HEK293 (cell line): ENCODE data around the gene THY1.

ENCODE experiments used
- CTCF ChIA-PET: fragments of 350-600 bp; formaldehyde crosslinking; extraction: SDS; loops from one replicate; lab custom pipeline; 2021; ENCODE audit warnings: antibody characterized with exemption; lab: Yijun Ruan, JAX
- POLR2A ChIA-PET: fragments of 300-600 bp; formaldehyde crosslinking; extraction: SDS; loops from one replicate; lab custom pipeline; 2020; ENCODE audit warnings: antibody characterized with exemption, inconsistent platforms; lab: Yijun Ruan, JAX
- H3K27ac ChIP-seq: fragments of 200-500 bp; sonication (Bioruptor generic); 2 replicates; pipeline ENCODE4 v1.5.1; 2014; ENCODE audit warnings: low read depth, low read length, control low read depth, inconsistent platforms; ENCODE audit errors: extremely low read depth
- H3K36me3 ChIP-seq, 2 experiments: fragments of 200-500 bp in 1 of 2; sonication (Bioruptor generic) in 1 of 2; 1 replicate in 1 of 2; 2 replicates in 1 of 2; pipeline ENCODE4 v1.5.1; 2014 to 2017; ENCODE audit warnings: inconsistent platforms in 2 of 2, low read length in 2 of 2; ENCODE audit not compliant: control insufficient read depth in 2 of 2, insufficient read depth in 1 of 2
- H3K4me1 ChIP-seq: fragments of 200-500 bp; sonication (Bioruptor generic); 2 replicates; pipeline ENCODE4 v1.5.1; 2014; ENCODE audit warnings: mild to moderate bottlenecking, low read length, inconsistent platforms; ENCODE audit not compliant: control insufficient read depth, insufficient read depth
- H3K4me3 ChIP-seq: 2 replicates; pipeline ENCODE4 v1.5.1; 2011; ENCODE audit warnings: low read depth, mild to moderate bottlenecking, control low read depth, low read length, moderate library complexity
- H3K9me3 ChIP-seq: fragments of 200-500 bp; sonication (Bioruptor generic); 2 replicates; pipeline ENCODE4 v1.5.1; 2014; ENCODE audit warnings: low read depth, low read length, inconsistent platforms; ENCODE audit not compliant: control insufficient read depth, insufficient read depth
- BCL11A ChIP-seq: fragments of 450-650 bp; formaldehyde crosslinking; IDR thresholded peaks from 2 replicates; pipeline ENCODE4 v1.5.1; 2016; ENCODE audit warnings: low read depth, missing biosample characterization, missing genetic modification characterization
- KLF10 ChIP-seq: fragments of 450-650 bp; IDR thresholded peaks from 2 replicates; pipeline ENCODE4 v1.5.1; 2018; ENCODE audit warnings: missing biosample characterization, mild to moderate bottlenecking, missing genetic modification characterization
- KLF16 ChIP-seq: fragments of 450-650 bp; formaldehyde crosslinking; IDR thresholded peaks from 2 replicates; pipeline ENCODE4 v1.5.1; 2017; ENCODE audit warnings: missing biosample characterization, missing genetic modification characterization
- MEIS1 ChIP-seq: sonication (generic); formaldehyde crosslinking; IDR thresholded peaks from 2 replicates; pipeline ENCODE4 v1.8.1; 2022; ENCODE audit warnings: missing genetic modification reagents, mild to moderate bottlenecking, borderline replicate concordance
- SCRT1 ChIP-seq: fragments of 450-650 bp; formaldehyde crosslinking; IDR thresholded peaks from 2 replicates; pipeline ENCODE4 v1.5.1; 2016; ENCODE audit warnings: missing biosample characterization, missing genetic modification characterization, borderline replicate concordance
- TRIM28 ChIP-seq: IDR thresholded peaks from 2 replicates; pipeline ENCODE4 v1.6.1; 2011; ENCODE audit warnings: low read length, control low read depth, borderline replicate concordance
- YY2 ChIP-seq: fragments of 450-650 bp; formaldehyde crosslinking; IDR thresholded peaks from 2 replicates; pipeline ENCODE4 v1.5.1; 2016; ENCODE audit warnings: missing biosample characterization, missing genetic modification characterization
- ZBTB1 ChIP-seq: fragments of 450-650 bp; formaldehyde crosslinking; IDR thresholded peaks from 2 replicates; pipeline ENCODE4 v1.5.1; 2016; ENCODE audit warnings: missing biosample characterization, missing genetic modification characterization
- ZBTB48 ChIP-seq: fragments of 450-650 bp; formaldehyde crosslinking; IDR thresholded peaks from 2 replicates; pipeline ENCODE4 v1.5.1; 2016; ENCODE audit warnings: missing biosample characterization, missing genetic modification characterization
- ZBTB8A ChIP-seq: fragments of 450-650 bp; formaldehyde crosslinking; IDR thresholded peaks from 2 replicates; pipeline ENCODE4 v1.5.1; 2016; ENCODE audit warnings: missing biosample characterization, missing genetic modification characterization
- ZFHX2 ChIP-seq: fragments of 450-650 bp; formaldehyde crosslinking; conservative IDR thresholded peaks from 2 replicates; pipeline ENCODE4 v1.5.1; 2016; ENCODE audit warnings: missing biosample characterization, missing genetic modification characterization
- ZNF146 ChIP-seq: fragments of 450-650 bp; formaldehyde crosslinking; IDR thresholded peaks from 2 replicates; pipeline ENCODE4 v1.5.1; 2016; ENCODE audit warnings: missing biosample characterization, missing genetic modification characterization
- ZNF2 ChIP-seq: fragments of 450-650 bp; formaldehyde crosslinking; IDR thresholded peaks from 2 replicates; pipeline ENCODE4 v1.5.1; 2016; ENCODE audit warnings: missing biosample characterization, missing genetic modification characterization
- ZNF23 ChIP-seq: fragments of 450-650 bp; formaldehyde crosslinking; IDR thresholded peaks from 2 replicates; pipeline ENCODE4 v1.5.1; 2016; ENCODE audit warnings: missing biosample characterization, missing genetic modification characterization, borderline replicate concordance
- ZNF248 ChIP-seq: fragments of 450-650 bp; formaldehyde crosslinking; IDR thresholded peaks from 2 replicates; pipeline ENCODE4 v1.5.1; 2017; ENCODE audit warnings: missing biosample characterization, missing genetic modification characterization
- ZNF391 ChIP-seq: fragments of 450-650 bp; formaldehyde crosslinking; IDR thresholded peaks from 2 replicates; pipeline ENCODE4 v1.5.1; 2016; ENCODE audit warnings: low read depth, missing biosample characterization, missing genetic modification characterization, borderline replicate concordance
- ZNF426 ChIP-seq: fragments of 450-650 bp; formaldehyde crosslinking; IDR thresholded peaks from 2 replicates; pipeline ENCODE4 v1.5.1; 2017; ENCODE audit warnings: missing biosample characterization, missing genetic modification characterization, mild to moderate bottlenecking, inconsistent platforms, moderate library complexity
- ZNF501 ChIP-seq: fragments of 450-650 bp; formaldehyde crosslinking; IDR thresholded peaks from 2 replicates; pipeline ENCODE4 v1.5.1; 2016; ENCODE audit warnings: missing biosample characterization, missing genetic modification characterization
- ZNF555 ChIP-seq: fragments of 450-650 bp; formaldehyde crosslinking; conservative IDR thresholded peaks from 2 replicates; pipeline ENCODE4 v1.5.1; 2017; ENCODE audit warnings: missing biosample characterization, mild to moderate bottlenecking, missing genetic modification characterization, inconsistent platforms
- ZNF629 ChIP-seq: fragments of 450-650 bp; formaldehyde crosslinking; IDR thresholded peaks from 2 replicates; pipeline ENCODE4 v1.5.1; 2017; ENCODE audit warnings: missing biosample characterization, missing genetic modification characterization
- ZNF701 ChIP-seq: fragments of 450-650 bp; formaldehyde crosslinking; IDR thresholded peaks from 2 replicates; pipeline ENCODE4 v1.5.1; 2016; ENCODE audit warnings: missing biosample characterization, missing genetic modification characterization
- ZNF777 ChIP-seq: fragments of 450-650 bp; formaldehyde crosslinking; IDR thresholded peaks from 2 replicates; pipeline ENCODE4 v1.5.1; 2017; ENCODE audit warnings: missing biosample characterization, missing genetic modification characterization, borderline replicate concordance
- ZSCAN16 ChIP-seq: fragments of 450-650 bp; formaldehyde crosslinking; IDR thresholded peaks from 2 replicates; pipeline ENCODE4 v1.5.1; 2016; ENCODE audit warnings: missing biosample characterization, missing genetic modification characterization
- TF ChIP-seq, protein P1 (sequence below): fragments of 450-650 bp; formaldehyde crosslinking; IDR thresholded peaks from 2 replicates; pipeline ENCODE4 v1.5.1; 2016; ENCODE audit warnings: missing biosample characterization, missing genetic modification characterization
- TF ChIP-seq, protein P2 (sequence below): fragments of 450-650 bp; IDR thresholded peaks from 2 replicates; pipeline ENCODE4 v1.5.1; 2018; ENCODE audit warnings: missing biosample characterization, missing genetic modification characterization
- TF ChIP-seq, protein P3 (sequence below): fragments of 450-650 bp; formaldehyde crosslinking; IDR thresholded peaks from 2 replicates; pipeline ENCODE4 v1.5.1; 2016; ENCODE audit warnings: missing biosample characterization, missing genetic modification characterization

The THY1 gene

DNA sequence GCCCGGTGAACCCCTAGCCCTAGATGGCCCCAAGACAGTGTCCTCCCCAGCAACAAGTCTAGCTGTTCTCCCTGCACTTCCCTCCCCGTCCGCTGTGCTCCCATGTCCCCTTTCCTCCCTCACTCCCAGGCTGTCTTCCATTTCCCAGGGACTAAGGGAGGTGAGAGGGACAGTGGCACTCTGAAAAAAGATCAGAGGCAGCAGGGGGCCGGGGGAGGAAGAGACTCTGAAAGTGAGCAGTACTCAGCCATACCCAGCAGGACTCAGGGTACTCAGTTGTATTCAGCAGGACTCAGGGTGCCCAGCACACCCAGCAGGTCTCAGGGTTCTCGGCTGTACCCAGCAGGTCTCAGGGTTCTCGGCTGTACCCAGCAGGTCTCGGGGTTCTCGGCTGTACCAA lies 48.4 kb upstream of the THY1 start:
- no peak overlapping the region for H3K27ac ChIP-seq
- POLR2A ChIA-PET: no interaction called here
- H3K9me3 ChIP-seq: no peaks in the 10 kb centered on the region
- TF ChIP-seq KLF16 (tag by site-specific recombination) (no peak), ZNF777 (tag by site-specific recombination) (no peak), ZBTB8A (tag by site-specific recombination) (no peak), SCRT1 (tag by site-specific recombination) (no peak), ZNF23 (no peak), ZNF146 (no peak), BCL11A (tag by site-specific recombination) (no peak), TRIM28 (no peak)
- TF ChIP-seq, protein P1, sequence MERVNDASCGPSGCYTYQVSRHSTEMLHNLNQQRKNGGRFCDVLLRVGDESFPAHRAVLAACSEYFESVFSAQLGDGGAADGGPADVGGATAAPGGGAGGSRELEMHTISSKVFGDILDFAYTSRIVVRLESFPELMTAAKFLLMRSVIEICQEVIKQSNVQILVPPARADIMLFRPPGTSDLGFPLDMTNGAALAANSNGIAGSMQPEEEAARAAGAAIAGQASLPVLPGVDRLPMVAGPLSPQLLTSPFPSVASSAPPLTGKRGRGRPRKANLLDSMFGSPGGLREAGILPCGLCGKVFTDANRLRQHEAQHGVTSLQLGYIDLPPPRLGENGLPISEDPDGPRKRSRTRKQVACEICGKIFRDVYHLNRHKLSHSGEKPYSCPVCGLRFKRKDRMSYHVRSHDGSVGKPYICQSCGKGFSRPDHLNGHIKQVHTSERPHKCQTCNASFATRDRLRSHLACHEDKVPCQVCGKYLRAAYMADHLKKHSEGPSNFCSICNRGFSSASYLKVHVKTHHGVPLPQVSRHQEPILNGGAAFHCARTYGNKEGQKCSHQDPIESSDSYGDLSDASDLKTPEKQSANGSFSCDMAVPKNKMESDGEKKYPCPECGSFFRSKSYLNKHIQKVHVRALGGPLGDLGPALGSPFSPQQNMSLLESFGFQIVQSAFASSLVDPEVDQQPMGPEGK (tag by site-specific recombination): no peak
- H3K4me3 ChIP-seq: no peak overlapping the region
- no peaks in the 10 kb centered on the region for H3K36me3 ChIP-seq
- no peaks in the 10 kb centered on the region for H3K4me1 ChIP-seq
- CTCF ChIA-PET: interaction anchor here (0.5 kb wide), 1 partner anchor 102 kb away, joined by 4 read pairs; no protein-coding TSS in a partner anchor

GRCh38 chr11:119470317-119471291 lies 47.6 kb upstream of the THY1 start:
- ChIA-PET CTCF (interaction anchor here (0.5 to 0.9 kb wide), 4 partner anchors 63 to 132 kb away, joined by 3 to 4 read pairs (median 4); no protein-coding TSS in a partner anchor), POLR2A (no interaction called here)
- TF ChIP-seq ZBTB1 (tag by site-specific recombination) (no peak), ZBTB48 (tag by site-specific recombination) (no peak), ZNF248 (tag by site-specific recombination) (no peak), MEIS1 (CRISPR knock-in tag) (no peak)
- TF ChIP-seq, protein P2, sequence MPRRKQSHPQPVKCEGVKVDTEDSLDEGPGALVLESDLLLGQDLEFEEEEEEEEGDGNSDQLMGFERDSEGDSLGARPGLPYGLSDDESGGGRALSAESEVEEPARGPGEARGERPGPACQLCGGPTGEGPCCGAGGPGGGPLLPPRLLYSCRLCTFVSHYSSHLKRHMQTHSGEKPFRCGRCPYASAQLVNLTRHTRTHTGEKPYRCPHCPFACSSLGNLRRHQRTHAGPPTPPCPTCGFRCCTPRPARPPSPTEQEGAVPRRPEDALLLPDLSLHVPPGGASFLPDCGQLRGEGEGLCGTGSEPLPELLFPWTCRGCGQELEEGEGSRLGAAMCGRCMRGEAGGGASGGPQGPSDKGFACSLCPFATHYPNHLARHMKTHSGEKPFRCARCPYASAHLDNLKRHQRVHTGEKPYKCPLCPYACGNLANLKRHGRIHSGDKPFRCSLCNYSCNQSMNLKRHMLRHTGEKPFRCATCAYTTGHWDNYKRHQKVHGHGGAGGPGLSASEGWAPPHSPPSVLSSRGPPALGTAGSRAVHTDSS (tag by site-specific recombination): no peak
- no peaks in the 10 kb centered on the region for H3K9me3 ChIP-seq
- no peak overlapping the region for H3K27ac ChIP-seq
- no peaks in the 10 kb centered on the region for H3K36me3 ChIP-seq
- no peaks in the 10 kb centered on the region for H3K4me1 ChIP-seq
- H3K4me3 ChIP-seq: no peak overlapping the region

- no peak overlapping the region for H3K4me3 ChIP-seq
- H3K4me1 ChIP-seq: no peaks in the 10 kb centered on the region
- H3K9me3 ChIP-seq: no peaks in the 10 kb centered on the region
- no peak overlapping the region for H3K27ac ChIP-seq
- POLR2A ChIA-PET: no interaction called here
- CTCF ChIA-PET: interaction anchor here (0.5 to 0.8 kb wide), 3 partner anchors 65 to 1885 kb away, joined by 3 read pairs; no protein-coding TSS in a partner anchor
- H3K36me3 ChIP-seq: no peaks in the 10 kb centered on the region
- TF ChIP-seq ZNF501: no peak
- TF ChIP-seq ZFHX2 (tag by site-specific recombination): no peak
- TF ChIP-seq YY2 (tag by site-specific recombination): no peak
- TF ChIP-seq, protein P3, sequence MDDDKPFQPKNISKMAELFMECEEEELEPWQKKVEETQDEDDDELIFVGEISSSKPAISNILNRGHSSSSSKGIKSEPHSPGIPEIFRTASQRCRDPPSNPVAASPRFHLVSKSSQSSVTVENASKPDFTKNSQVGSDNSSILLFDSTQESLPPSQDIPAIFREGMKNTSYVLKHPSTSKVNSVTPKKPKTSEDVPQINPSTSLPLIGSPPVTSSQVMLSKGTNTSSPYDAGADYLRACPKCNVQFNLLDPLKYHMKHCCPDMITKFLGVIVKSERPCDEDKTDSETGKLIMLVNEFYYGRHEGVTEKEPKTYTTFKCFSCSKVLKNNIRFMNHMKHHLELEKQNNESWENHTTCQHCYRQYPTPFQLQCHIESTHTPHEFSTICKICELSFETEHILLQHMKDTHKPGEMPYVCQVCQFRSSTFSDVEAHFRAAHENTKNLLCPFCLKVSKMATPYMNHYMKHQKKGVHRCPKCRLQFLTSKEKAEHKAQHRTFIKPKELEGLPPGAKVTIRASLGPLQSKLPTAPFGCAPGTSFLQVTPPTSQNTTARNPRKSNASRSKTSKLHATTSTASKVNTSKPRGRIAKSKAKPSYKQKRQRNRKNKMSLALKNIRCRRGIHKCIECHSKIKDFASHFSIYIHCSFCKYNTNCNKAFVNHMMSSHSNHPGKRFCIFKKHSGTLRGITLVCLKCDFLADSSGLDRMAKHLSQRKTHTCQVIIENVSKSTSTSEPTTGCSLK: no peak
- TF ChIP-seq ZNF426 (tag by site-specific recombination): no peak
- no peak for TF ChIP-seq ZNF629 (tag by site-specific recombination)
- no peak for TF ChIP-seq BCL11A (tag by site-specific recombination)
- TF ChIP-seq ZNF701 (tag by site-specific recombination): no peak
- no peak for TF ChIP-seq ZNF2 (tag by site-specific recombination)
- TF ChIP-seq ZNF391 (tag by site-specific recombination): no peak
- no peak for TF ChIP-seq KLF10 (tag by site-specific recombination)
- no peak for TF ChIP-seq ZSCAN16
- TF ChIP-seq ZNF555 (tag by site-specific recombination): no peak
Measured at GRCh38 chr11:119469506-119469905, 46.5 kb upstream of the THY1 start.
